Upper lobe of right lung (tissue), 1 donor: ENCODE data around the gene ACBD3. TPM values are rescaled to one million over a fixed set of nuclear protein-coding genes. Genes with fewer than 3 reads are reported as not detected.

Experiments used
- ATAC-seq: fragments of 200-7000 bp; cut with Tn5 transposase; one replicate; pipeline ENCODE4 v1.9.1; 2020; ENCODE audit warnings: mild to moderate bottlenecking, moderate library complexity
- DNase-seq: peaks from one replicate; pipeline ENCODE4 v3.0.0-alpha.2; 2020
- H3K27ac ChIP-seq: fragments of 200-600 bp; one replicate; pipeline ENCODE4 v1.8.0; 2022
- H3K27me3 ChIP-seq: fragments of 200-600 bp; one replicate; pipeline ENCODE4 v1.8.0; 2022; ENCODE audit warnings: mild to moderate bottlenecking
- H3K36me3 ChIP-seq: fragments of 200-600 bp; one replicate; pipeline ENCODE4 v1.8.0; 2022
- H3K4me1 ChIP-seq: fragments of 200-600 bp; one replicate; pipeline ENCODE4 v1.8.0; 2022
- H3K4me3 ChIP-seq: fragments of 200-600 bp; one replicate; pipeline ENCODE4 v1.8.0; 2022; ENCODE audit warnings: mild to moderate bottlenecking
- H3K9me3 ChIP-seq: fragments of 200-600 bp; one replicate; pipeline ENCODE4 v1.8.0; 2022
- intact Hi-C: fragments of 100-400 bp; cut with DNase I; formaldehyde crosslinking; loops from one replicate; pipeline ENCODE4 v1.11.0; 2022
- total RNA-seq: library from RNA; stranded (reverse); fragmentation: NEBNext Ultra II Directional; extraction: Animal tissue kit (Norgen Biotek cat#: 25700); gene quantifications from one replicate; pipeline ENCODE4 v1.2.1, GENCODE V29; 2021
- TF ChIP-seq, protein P1 (sequence below): fragments of 200-600 bp; IDR thresholded peaks from one replicate; pipeline ENCODE4 v1.8.0; 2022; ENCODE audit warnings: antibody characterized with exemption
- donor health status: DM: no; HTN: yes; CAD: no; lungs with severe emphysema.

The ACBD3 gene
- total RNA-seq, 1 donor from 2014 or later: 42.2 TPM

DNA sequence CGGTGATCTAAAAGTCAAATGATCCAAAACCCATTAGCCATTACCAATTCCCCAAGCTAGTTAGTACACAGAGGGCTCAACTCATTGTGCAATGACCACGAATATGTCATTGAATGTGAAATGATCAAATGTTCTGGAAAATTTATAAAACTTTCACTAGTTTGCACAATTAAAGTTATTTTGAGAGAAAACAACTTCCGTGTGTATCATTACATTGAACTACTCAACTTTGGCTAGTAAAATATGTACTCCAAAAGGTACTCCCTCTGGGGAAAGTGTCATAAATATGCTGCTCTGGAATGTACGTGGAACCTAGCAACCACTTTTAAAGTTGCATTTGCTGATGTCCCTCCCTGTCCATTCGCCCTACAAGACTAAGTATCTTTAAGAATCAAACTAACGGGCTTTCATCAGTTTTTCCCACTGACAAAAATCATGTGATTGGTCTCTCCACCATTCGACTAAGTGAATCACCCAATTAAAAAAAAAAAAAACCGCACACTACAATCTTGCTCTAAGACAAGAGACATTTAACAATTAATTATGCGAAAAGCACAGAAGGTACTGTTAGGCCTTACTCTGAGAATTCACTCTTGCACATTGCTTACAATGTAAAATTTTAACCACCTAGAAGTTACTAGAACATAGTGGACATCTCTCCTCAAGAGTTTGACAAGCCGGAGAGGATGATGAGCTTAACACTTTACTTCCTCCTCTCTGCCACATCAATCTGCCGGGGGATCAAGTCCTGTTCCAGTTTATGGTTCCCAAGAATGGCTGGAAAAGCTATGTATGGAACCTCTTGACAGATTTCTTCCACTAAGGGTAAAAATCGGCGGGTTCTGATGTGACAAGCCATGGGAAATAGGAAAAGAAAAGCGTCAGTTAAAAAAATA lies 1.2 kb downstream of the ACBD3 start:
- DNase-seq (no peak), ATAC-seq (no peak)
- no peaks in the 10 kb centered on the region for H3K36me3 ChIP-seq
- no peaks in the 10 kb centered on the region for H3K9me3 ChIP-seq
- H3K27ac ChIP-seq: peak overlapping the region; percentile 89
- intact Hi-C loops: no loop called here
- H3K4me1 ChIP-seq: peaks cover 34% of the 10 kb centered on the region
- TF ChIP-seq, protein P1, sequence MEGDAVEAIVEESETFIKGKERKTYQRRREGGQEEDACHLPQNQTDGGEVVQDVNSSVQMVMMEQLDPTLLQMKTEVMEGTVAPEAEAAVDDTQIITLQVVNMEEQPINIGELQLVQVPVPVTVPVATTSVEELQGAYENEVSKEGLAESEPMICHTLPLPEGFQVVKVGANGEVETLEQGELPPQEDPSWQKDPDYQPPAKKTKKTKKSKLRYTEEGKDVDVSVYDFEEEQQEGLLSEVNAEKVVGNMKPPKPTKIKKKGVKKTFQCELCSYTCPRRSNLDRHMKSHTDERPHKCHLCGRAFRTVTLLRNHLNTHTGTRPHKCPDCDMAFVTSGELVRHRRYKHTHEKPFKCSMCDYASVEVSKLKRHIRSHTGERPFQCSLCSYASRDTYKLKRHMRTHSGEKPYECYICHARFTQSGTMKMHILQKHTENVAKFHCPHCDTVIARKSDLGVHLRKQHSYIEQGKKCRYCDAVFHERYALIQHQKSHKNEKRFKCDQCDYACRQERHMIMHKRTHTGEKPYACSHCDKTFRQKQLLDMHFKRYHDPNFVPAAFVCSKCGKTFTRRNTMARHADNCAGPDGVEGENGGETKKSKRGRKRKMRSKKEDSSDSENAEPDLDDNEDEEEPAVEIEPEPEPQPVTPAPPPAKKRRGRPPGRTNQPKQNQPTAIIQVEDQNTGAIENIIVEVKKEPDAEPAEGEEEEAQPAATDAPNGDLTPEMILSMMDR: no peak
- H3K27me3 ChIP-seq: no peaks in the 10 kb centered on the region
- peak overlapping the region; percentile 75 for H3K4me3 ChIP-seq

DNA sequence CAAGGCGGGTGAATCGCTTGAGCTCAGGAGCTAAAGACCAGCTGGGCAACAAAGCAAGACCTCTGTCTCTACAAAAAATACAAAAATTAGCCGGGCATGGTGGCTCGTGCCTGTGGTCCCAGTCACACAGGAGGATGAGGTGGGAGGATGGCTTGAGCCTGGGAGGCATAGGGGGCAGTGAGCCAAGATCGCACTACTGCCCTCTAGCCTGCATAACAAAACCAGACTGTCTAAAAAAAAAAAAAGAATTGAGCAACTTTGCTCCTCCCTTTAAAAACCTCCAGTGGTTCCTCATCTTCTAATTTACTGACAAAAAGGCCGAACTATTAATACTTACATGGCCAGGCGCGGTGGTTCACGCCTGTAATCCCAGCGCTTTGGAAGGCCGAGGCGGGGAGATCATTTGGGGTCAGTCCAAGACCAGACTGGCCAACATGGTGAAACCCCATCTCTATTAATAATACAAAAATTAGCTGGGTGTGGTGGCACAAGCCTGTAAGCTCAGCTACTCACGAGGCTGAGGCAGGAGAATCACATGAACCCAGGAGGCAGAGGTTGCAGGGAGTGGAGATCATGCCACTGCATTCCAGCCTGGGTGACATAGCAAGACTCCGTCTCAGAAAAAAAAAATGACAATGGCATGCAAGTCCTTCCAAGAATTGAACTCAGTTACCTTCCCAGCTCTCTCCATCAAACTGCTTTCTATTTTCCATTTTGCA lies 4.4 kb downstream of the ACBD3 start:
- H3K36me3 ChIP-seq: no peaks in the 10 kb centered on the region
- TF ChIP-seq, protein P1: peak; percentile 48
- DNase-seq (peak; percentile 72), ATAC-seq (peak; percentile 63)
- no peaks in the 10 kb centered on the region for H3K9me3 ChIP-seq
- peak overlapping the region; percentile 45 for H3K27ac ChIP-seq
- H3K27me3 ChIP-seq: no peaks in the 10 kb centered on the region
- no peak overlapping the region for H3K4me3 ChIP-seq
- intact Hi-C loops: no loop called here
- H3K4me1 ChIP-seq: peaks cover 34% of the 10 kb centered on the region

DNA sequence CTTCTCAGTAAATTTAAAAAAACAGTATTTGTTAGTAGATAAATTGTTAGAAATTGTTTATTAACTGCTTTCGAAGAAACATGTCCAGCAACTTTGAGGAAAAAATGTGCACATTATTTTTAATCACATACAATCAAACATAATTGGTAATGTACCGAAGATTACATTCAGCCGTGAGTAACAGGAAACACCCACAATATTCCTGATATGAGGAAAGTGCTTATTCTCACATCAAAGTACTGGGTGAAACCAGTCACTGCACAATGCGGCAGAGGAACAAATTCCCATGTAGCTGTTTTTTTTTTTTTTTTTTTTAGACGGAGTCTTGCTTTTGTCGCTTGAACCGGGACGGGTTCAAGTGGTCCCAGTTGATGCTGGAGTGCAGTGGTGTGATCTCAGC lies 9.7 kb downstream of the ACBD3 start:
- intact Hi-C loops: no loop called here
- ATAC-seq: no peak

DNA sequence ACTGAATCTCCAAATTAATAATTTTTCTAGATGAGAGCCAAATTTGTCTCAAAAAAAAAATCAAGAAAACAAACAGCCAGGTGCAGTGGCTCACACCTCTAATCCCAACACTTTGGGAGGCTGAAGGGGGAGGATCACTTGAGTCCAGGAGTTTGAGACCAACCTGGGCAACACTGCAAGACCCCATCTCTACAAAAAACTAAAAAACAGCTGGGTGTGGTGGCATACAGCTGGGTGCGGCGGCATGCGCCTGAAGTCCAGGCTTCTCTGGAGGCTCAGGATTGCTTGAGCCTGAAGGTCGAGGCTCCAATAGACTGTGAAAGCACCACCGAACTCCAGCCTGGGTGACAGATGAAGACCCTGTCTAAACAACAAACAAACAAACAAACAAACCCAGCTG lies 14.0 kb downstream of the ACBD3 start:
- DNase-seq (no peak), ATAC-seq (no peak)
- no peaks in the 10 kb centered on the region for H3K36me3 ChIP-seq
- H3K4me1 ChIP-seq: no peaks in the 10 kb centered on the region
- no peak overlapping the region for H3K27ac ChIP-seq
- no peaks in the 10 kb centered on the region for H3K9me3 ChIP-seq
- TF ChIP-seq, protein P1: no peak
- no peak overlapping the region for H3K4me3 ChIP-seq
- no peaks in the 10 kb centered on the region for H3K27me3 ChIP-seq
- intact Hi-C loops: no loop called here

More for the DNA sequence above, 9.7 kb downstream of the ACBD3 start:
- no peak overlapping the region for H3K27ac ChIP-seq
- H3K36me3 ChIP-seq: no peaks in the 10 kb centered on the region
- H3K27me3 ChIP-seq: no peaks in the 10 kb centered on the region
- TF ChIP-seq, protein P1: no peak
- DNase-seq: no peak
- H3K9me3 ChIP-seq: no peaks in the 10 kb centered on the region
- H3K4me3 ChIP-seq: no peak overlapping the region
- peaks cover 9% of the 10 kb centered on the region for H3K4me1 ChIP-seq

DNA sequence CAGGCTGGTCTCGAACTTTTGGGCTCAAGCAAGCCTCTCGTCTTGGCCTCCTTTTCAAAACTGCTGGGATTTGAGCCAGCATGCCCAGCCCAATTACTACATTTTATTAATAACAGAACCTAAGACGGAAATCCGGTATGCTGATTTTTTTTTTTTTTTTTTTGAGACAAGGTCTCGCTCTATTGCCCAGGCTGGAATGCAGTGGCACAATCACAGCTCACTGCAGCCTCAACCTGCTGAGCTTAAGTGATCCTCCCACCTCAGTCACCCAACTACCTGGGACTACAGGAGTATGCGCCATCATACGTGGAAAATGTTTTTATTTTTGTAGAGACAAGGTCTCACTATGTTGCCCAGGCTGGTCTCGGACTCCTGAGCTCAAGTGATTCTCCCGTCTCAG lies 20.2 kb downstream of the ACBD3 start:
- no peaks in the 10 kb centered on the region for H3K4me1 ChIP-seq
- DNase-seq (no peak), ATAC-seq (no peak)
- TF ChIP-seq, protein P1: no peak
- peaks cover 44% of the 10 kb centered on the region for H3K36me3 ChIP-seq
- H3K27ac ChIP-seq: no peak overlapping the region
- no peaks in the 10 kb centered on the region for H3K9me3 ChIP-seq
- H3K4me3 ChIP-seq: no peak overlapping the region
- intact Hi-C loops: no loop called here
- H3K27me3 ChIP-seq: no peaks in the 10 kb centered on the region
